OCI-LY7 (cell line): ENCODE results near the gene AIRE. TPM values are rescaled to one million over a fixed set of nuclear protein-coding genes. Genes with fewer than 3 reads are reported as not detected.

Source experiments
- BruUV-seq: library from RNA; stranded (reverse); fragments of 400-500 nt; replicated peaks from 2 replicates; lab custom pipeline; 2021; lab: Mats Ljungman, UMichigan
- CTCF ChIA-PET: fragments of 300-600 bp; sonication (Branson Sonifier 250); formaldehyde crosslinking; loops from one replicate; lab custom pipeline; 2022; ENCODE audit warnings: antibody characterized with exemption; ENCODE audit not compliant: unreplicated experiment; lab: Charles Lee
- POLR2A ChIA-PET: fragments of 300-600 bp; sonication (Branson Sonifier 250); formaldehyde crosslinking; loops from one replicate; lab custom pipeline; 2022; ENCODE audit warnings: antibody characterized with exemption; lab: Charles Lee
- DNase-seq: peaks from one replicate; pipeline ENCODE4 v3.0.0-alpha.2; 2015; ENCODE audit warnings: low spot score
- H2AFZ ChIP-seq: fragments of 200-600 bp; sonication (generic), shearing (Covaris generic); 2 replicates; pipeline ENCODE4 v1.6.1; 2014; ENCODE audit warnings: mild to moderate bottlenecking, antibody characterized with exemption, low read length, moderate library complexity
- H3K27ac ChIP-seq: fragments of 200-600 bp; sonication (generic); 2 replicates; pipeline ENCODE4 v1.5.1; 2014; ENCODE audit warnings: mixed run types, low read depth, mild to moderate bottlenecking, moderate library complexity, low read length, inconsistent platforms; ENCODE audit not compliant: poor library complexity, severe bottlenecking
- H3K36me3 ChIP-seq: fragments of 200-600 bp; sonication (generic); 2 replicates; pipeline ENCODE4 v1.6.1; 2014; ENCODE audit warnings: mild to moderate bottlenecking, antibody characterized with exemption, low read length, moderate library complexity, mixed read lengths; ENCODE audit not compliant: insufficient read depth
- H3K4me1 ChIP-seq: fragments of 200-600 bp; sonication (generic); 2 replicates; pipeline ENCODE4 v1.5.1; 2014; ENCODE audit warnings: mild to moderate bottlenecking, low read length; ENCODE audit not compliant: insufficient read depth, poor library complexity, severe bottlenecking
- H3K4me2 ChIP-seq: fragments of 200-600 bp; sonication (generic); 2 replicates; pipeline ENCODE4 v1.6.1; 2014; ENCODE audit warnings: mild to moderate bottlenecking, low read length
- H3K4me3 ChIP-seq: fragments of 200-600 bp; sonication (generic); 2 replicates; pipeline ENCODE4 v1.5.1; 2014; ENCODE audit warnings: mild to moderate bottlenecking, low read depth, low read length; ENCODE audit not compliant: poor library complexity, severe bottlenecking
- H3K79me2 ChIP-seq: fragments of 200-600 bp; sonication (generic); 2 replicates; pipeline ENCODE4 v1.6.1; 2016; ENCODE audit warnings: low read depth, mild to moderate bottlenecking, low read length, moderate library complexity, mixed read lengths; ENCODE audit not compliant: insufficient read depth
- H3K9me2 ChIP-seq: fragments of 200-600 bp; sonication (generic); 2 replicates; pipeline ENCODE4 v1.6.1; 2016; ENCODE audit warnings: mild to moderate bottlenecking, low read length, mixed read lengths; ENCODE audit not compliant: insufficient read depth
- H3K9me3 ChIP-seq: fragments of 200-600 bp; sonication (generic); 2 replicates; pipeline ENCODE4 v1.6.1; 2014; ENCODE audit warnings: mild to moderate bottlenecking, mixed run types, low read length, mixed read lengths
- H4K20me1 ChIP-seq: fragments of 200-600 bp; sonication (generic); 2 replicates; pipeline ENCODE4 v1.6.1; 2014; ENCODE audit warnings: mild to moderate bottlenecking, antibody characterized with exemption, low read length, moderate library complexity, mixed read lengths; ENCODE audit not compliant: insufficient read depth
- EZH2phosphoT487 ChIP-seq: fragments of 200-600 bp; sonication (generic); IDR thresholded peaks from 2 replicates; pipeline ENCODE4 v1.6.1; 2018; ENCODE audit warnings: low read depth, borderline replicate concordance, mild to moderate bottlenecking, mixed run types, antibody characterized with exemption, low read length, moderate library complexity, mixed read lengths
- intact Hi-C: fragments of 100-400 bp; cut with micrococcal nuclease; formaldehyde crosslinking; loops from one replicate; pipeline ENCODE4 v1.10.0; 2022; ENCODE audit not compliant: unreplicated experiment
- total RNA-seq, 2 experiments: library from RNA; depleted of rRNA in 1 of 2; stranded (reverse); fragments of >200 nt in 1 of 2; shearing (Covaris generic) in 1 of 2; gene quantifications; 2 replicates each; pipeline ENCODE4 v1.2.3, GENCODE V29; 2014 to 2022
- TF ChIP-seq, protein P1 (sequence below): fragments of 200-600 bp; sonication (generic); conservative IDR thresholded peaks from 2 replicates; pipeline ENCODE4 v1.5.1; 2014; ENCODE audit warnings: mild to moderate bottlenecking, antibody characterized with exemption, low read length, moderate library complexity, mixed read lengths

The AIRE gene
- total RNA-seq, 2 experiments from 2014 or later = not detected

DNA sequence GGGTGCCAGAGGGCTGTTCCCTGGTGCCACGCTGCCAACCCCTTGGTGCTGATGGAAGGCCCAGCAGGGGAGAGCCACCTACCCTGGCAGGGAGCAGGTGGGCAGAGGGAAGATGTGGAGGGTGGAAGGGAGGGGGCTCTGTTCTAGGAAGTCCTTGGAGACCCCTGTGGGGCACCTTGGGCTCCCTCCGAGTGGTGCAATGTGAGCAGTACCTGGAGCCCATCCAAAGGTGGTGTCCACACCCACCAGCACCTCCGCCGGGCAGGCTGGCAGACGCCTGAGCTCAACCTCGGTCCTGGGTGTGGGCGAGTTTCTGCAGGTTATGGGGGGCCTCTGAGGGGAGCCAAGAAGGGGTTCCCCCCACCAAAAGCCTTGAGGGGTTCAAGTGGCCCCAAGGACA, 12.6 kb upstream of the AIRE start:
- BruUV-seq = no TSS peak
- intact Hi-C loops = no loop called here

GRCh38 chr21:44275041-44275440, 10.6 kb upstream of the AIRE start:
- Histone ChIP-seq H4K20me1 (no peaks in the 10 kb centered on the region), H3K9me2 (no peaks in the 10 kb centered on the region), H3K79me2 (no peaks in the 10 kb centered on the region), H3K4me1 (no peaks in the 10 kb centered on the region), H3K9me3 (no peaks in the 10 kb centered on the region), H3K36me3 (no peaks in the 10 kb centered on the region), H2AFZ (no peak overlapping the region), H3K4me2 (no peak overlapping the region), H3K4me3 (no peak overlapping the region), H3K27ac (no peak overlapping the region)
- intact Hi-C loops = no loop called here
- ChIA-PET CTCF (no interaction called here), POLR2A (no interaction called here)
- TF ChIP-seq EZH2phosphoT487 = no peak
- TF ChIP-seq, protein P1, sequence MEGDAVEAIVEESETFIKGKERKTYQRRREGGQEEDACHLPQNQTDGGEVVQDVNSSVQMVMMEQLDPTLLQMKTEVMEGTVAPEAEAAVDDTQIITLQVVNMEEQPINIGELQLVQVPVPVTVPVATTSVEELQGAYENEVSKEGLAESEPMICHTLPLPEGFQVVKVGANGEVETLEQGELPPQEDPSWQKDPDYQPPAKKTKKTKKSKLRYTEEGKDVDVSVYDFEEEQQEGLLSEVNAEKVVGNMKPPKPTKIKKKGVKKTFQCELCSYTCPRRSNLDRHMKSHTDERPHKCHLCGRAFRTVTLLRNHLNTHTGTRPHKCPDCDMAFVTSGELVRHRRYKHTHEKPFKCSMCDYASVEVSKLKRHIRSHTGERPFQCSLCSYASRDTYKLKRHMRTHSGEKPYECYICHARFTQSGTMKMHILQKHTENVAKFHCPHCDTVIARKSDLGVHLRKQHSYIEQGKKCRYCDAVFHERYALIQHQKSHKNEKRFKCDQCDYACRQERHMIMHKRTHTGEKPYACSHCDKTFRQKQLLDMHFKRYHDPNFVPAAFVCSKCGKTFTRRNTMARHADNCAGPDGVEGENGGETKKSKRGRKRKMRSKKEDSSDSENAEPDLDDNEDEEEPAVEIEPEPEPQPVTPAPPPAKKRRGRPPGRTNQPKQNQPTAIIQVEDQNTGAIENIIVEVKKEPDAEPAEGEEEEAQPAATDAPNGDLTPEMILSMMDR = no peak
- DNase-seq = no peak
- BruUV-seq = no TSS peak

More for the DNA sequence above, 12.6 kb upstream of the AIRE start:
- no peaks in the 10 kb centered on the region for H3K36me3 ChIP-seq
- no peaks in the 10 kb centered on the region for H3K4me1 ChIP-seq
- CTCF ChIA-PET = no interaction called here
- no peak overlapping the region for H2AFZ ChIP-seq
- TF ChIP-seq, protein P1 = no peak
- TF ChIP-seq EZH2phosphoT487 = no peak
- H3K9me2 ChIP-seq = no peaks in the 10 kb centered on the region
- H3K4me3 ChIP-seq = no peak overlapping the region
- H3K4me2 ChIP-seq = no peak overlapping the region
- POLR2A ChIA-PET = no interaction called here
- no peak for DNase-seq
- H3K27ac ChIP-seq = no peak overlapping the region
- no peaks in the 10 kb centered on the region for H4K20me1 ChIP-seq
- H3K9me3 ChIP-seq = no peaks in the 10 kb centered on the region
- no peaks in the 10 kb centered on the region for H3K79me2 ChIP-seq

DNA sequence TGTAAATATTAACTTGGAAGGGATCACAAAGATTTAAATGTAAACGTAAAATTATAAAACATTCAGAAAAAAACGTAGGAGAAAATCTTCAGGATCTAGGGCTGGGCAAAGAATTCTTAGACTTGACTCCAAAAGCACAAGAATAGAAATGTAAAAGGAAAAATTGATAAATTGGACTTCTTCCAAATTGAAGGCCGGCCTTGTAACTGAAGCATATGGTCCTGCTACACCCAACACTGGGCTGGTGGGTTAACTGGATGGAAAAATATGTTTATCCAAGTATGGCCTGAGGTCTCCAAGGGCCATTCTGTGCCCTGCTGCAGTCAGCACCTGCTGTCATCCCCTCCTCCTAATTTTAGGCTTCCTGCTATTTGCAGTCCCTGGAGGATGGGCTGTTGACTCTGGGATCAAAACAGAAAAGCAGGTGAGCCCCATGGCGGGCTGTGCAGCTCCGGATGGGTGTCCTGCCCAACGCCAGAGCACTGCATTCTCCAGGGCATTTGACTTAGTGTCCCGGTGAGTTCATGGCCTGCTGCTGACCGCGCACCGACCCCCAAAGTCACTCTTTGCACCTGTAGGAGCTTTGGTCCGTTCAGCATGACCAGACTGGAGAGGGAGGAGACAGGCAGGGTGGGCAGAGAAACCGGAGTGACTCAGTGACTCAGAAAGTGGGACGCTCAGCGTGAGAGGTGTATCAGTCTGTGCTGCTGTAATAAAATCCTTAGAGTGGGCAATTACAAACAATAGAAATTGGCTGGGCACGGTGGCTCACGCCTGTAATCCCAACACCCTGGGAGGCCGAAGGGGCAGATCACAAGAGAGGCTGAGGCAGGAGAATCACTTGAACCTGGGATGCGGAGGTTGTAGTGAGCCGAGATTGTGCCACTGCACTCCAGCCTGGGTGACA, 6.1 kb upstream of the AIRE start:
- Histone ChIP-seq H3K9me3 (no peaks in the 10 kb centered on the region), H3K9me2 (no peaks in the 10 kb centered on the region), H2AFZ (no peak overlapping the region), H4K20me1 (no peaks in the 10 kb centered on the region), H3K4me2 (no peak overlapping the region), H3K4me3 (no peak overlapping the region), H3K4me1 (no peaks in the 10 kb centered on the region), H3K27ac (no peak overlapping the region), H3K36me3 (no peaks in the 10 kb centered on the region), H3K79me2 (no peaks in the 10 kb centered on the region)
- ChIA-PET POLR2A (no interaction called here), CTCF (no interaction called here)
- intact Hi-C loops = no loop called here
- no TSS peak for BruUV-seq
- no peak for TF ChIP-seq EZH2phosphoT487
- TF ChIP-seq, protein P1 = no peak
- DNase-seq = no peak
